ENCODE data around the gene C13orf46. TPM values are rescaled to one million over a fixed set of nuclear protein-coding genes. Genes with fewer than 3 reads are reported as not detected.

The C13orf46 gene
- total and polyA plus RNA-seq, 2 of the 8 experiments (the other 6 are each of a cell fraction or from before 2014, with no cell fraction given) = 0.23 to 0.28 TPM

- Histone ChIP-seq H4K91ac (replicated peaks; ENCODE audit: insufficient read length, low read length) (no peak overlapping the region), H3K14ac (ENCODE audit: insufficient read length) (no peak overlapping the region), H2BK20ac (ENCODE audit: low read length) (no peak overlapping the region), H4K20me1 (replicated peaks in 1 of 2; ENCODE audit: control insufficient read depth in 1 of 2, insufficient read depth in 2 of 2, low read length in 2 of 2) (peaks cover 0 to 8% of the 10 kb centered on the region in 2 experiments), H2BK12ac (ENCODE audit: low read depth, low read length) (no peak overlapping the region), H2BK5ac (ENCODE audit: low read depth, low read length) (no peak overlapping the region), H3K9ac (replicated peaks in 1 of 4; ENCODE audit: extremely low read depth in 1 of 4, low read depth in 3 of 4, low read length in 3 of 4) (no peak overlapping the region), H3K36me3 (ENCODE audit: control insufficient read depth in 2 of 4, insufficient read depth in 4 of 4, low read length in 3 of 4) (no peaks in the 10 kb centered on the region), H2AFZ (ENCODE audit: low read length) (no peak overlapping the region), H3K4ac (replicated peaks; ENCODE audit: insufficient read length, low read depth, low read length) (no peak overlapping the region), H3K18ac (ENCODE audit: extremely low read depth, low read length) (no peak overlapping the region), H3K23me2 (ENCODE audit: low read depth, low read length) (peaks cover 13% of the 10 kb centered on the region; the same call in 1 of the 2 replicates), H3K27ac (ENCODE audit: low read depth, low read length) (no peak overlapping the region), H2AK5ac (ENCODE audit: low read depth, low read length) (no peak overlapping the region), H3K79me2 (ENCODE audit: control insufficient read depth in 1 of 2, insufficient read depth in 2 of 2, low read length in 2 of 2) (no peaks in the 10 kb centered on the region), H3K23ac (ENCODE audit: insufficient read length) (no peak overlapping the region), H3K4me2 (ENCODE audit: insufficient read depth in 1 of 2, low read depth in 2 of 2, low read length in 2 of 2) (no peak overlapping the region), H2BK120ac (replicated peaks; ENCODE audit: low read depth, low read length) (no peak overlapping the region), H3K79me1 (ENCODE audit: low read depth, low read length) (no peaks in the 10 kb centered on the region), H3K27me3 (replicated peaks in 1 of 4; ENCODE audit: control insufficient read depth in 3 of 4, extremely low read depth in 1 of 4, insufficient read depth in 3 of 4, low read length in 3 of 4) (no peaks in the 10 kb centered on the region), H2BK15ac (ENCODE audit: low read length) (no peak overlapping the region), H3K9me3 (ENCODE audit: insufficient read depth in 2 of 2, low read depth in 1 of 2, low read length in 1 of 2) (peaks cover 46 to 62% of the 10 kb centered on the region in 2 experiments; a peak in 3 of 4 replicates), H3K4me1 (replicated peaks in 1 of 4; ENCODE audit: control insufficient read depth in 3 of 4, insufficient read depth in 4 of 4, low read length in 3 of 4) (no peaks in the 10 kb centered on the region), H4K5ac (ENCODE audit: insufficient read length, low read depth, low read length) (no peak overlapping the region), H4K8ac (ENCODE audit: extremely low read depth, insufficient read depth, low read length) (no peak overlapping the region), H3K56ac (replicated peaks; ENCODE audit: insufficient read length, low read depth, low read length) (no peak overlapping the region), H3K4me3 (ENCODE audit: extremely low read depth in 1 of 4, insufficient read depth in 2 of 4, low read depth in 3 of 4, low read length in 4 of 4) (no peak overlapping the region)
- POLR2A ChIA-PET (ENCODE audit: partially characterized antibody) = interaction anchor here (0.6 to 1.8 kb wide), 5 partner anchors 10 to 197 kb away, joined by 3 to 6 read pairs (median 3); no protein-coding TSS in a partner anchor
- WGBS, 2 experiments (ENCODE audit: extremely low coverage in 1 of 2, insufficient coverage in 1 of 2, insufficient read length in 1 of 2, insufficient replicate concordance in 2 of 2, low coverage in 1 of 2, low lambda C conversion rate in 2 of 2, missing lambda C conversion rate in 1 of 2) = 92% methylated on average over 7 of the region's 17 CpGs; no CpG with 5 or more reads in 1 of the 2 experiments
- DNase-seq (ENCODE audit: low read depth in 1 of 2, low spot score in 2 of 2) = no peak
- no peak for FAIRE-seq
- CTCF ChIA-PET (ENCODE audit: partially characterized antibody) = interaction anchor here (1.5 kb wide), 1 partner anchor 263 kb away, joined by 4 read pairs; no protein-coding TSS in a partner anchor
- TF ChIP-seq RAD21 (IDR thresholded peaks at IDR 0.05 in 1 of 2, conservative IDR thresholded peaks at IDR 0.05 in 1 of 2; ENCODE audit: low read depth in 2 of 2, low read length in 2 of 2) (no peak), SUZ12 (IDR thresholded peaks at IDR 0.05; ENCODE audit: low read length) (no peak), ASH2L (IDR thresholded peaks at IDR 0.05; ENCODE audit: low read length) (no peak), ATF3 (IDR thresholded peaks at IDR 0.05; ENCODE audit: insufficient read depth, low read depth, low read length) (no peak), TCF12 (IDR thresholded peaks at IDR 0.05; ENCODE audit: low read depth, low read length) (no peak), SIX5 (IDR thresholded peaks at IDR 0.05; ENCODE audit: low read depth, low read length) (no peak), EP300 (IDR thresholded peaks at IDR 0.05; ENCODE audit: borderline replicate concordance in 1 of 2, low read depth in 2 of 2, low read length in 2 of 2) (no peak), RBBP5 (IDR thresholded peaks at IDR 0.05; ENCODE audit: borderline replicate concordance, low read depth, low read length) (no peak), TBP (IDR thresholded peaks at IDR 0.05; ENCODE audit: low read depth, low read length) (no peak)
These were observed 10.9 kb downstream of the C13orf46 start for GRCh38 chr13:113962975-113963374.

Measured in H1 (cell line).